Measurements from ENCODE around the gene PLXDC1. TPM values are rescaled to one million over a fixed set of nuclear protein-coding genes. Genes with fewer than 3 reads are reported as not detected.

The PLXDC1 gene
- total and polyA plus RNA-seq, 2 of the 8 experiments (the other 6 are each of a cell fraction or from before 2014, with no cell fraction given), result 4.1 to 14.6 TPM

DNA sequence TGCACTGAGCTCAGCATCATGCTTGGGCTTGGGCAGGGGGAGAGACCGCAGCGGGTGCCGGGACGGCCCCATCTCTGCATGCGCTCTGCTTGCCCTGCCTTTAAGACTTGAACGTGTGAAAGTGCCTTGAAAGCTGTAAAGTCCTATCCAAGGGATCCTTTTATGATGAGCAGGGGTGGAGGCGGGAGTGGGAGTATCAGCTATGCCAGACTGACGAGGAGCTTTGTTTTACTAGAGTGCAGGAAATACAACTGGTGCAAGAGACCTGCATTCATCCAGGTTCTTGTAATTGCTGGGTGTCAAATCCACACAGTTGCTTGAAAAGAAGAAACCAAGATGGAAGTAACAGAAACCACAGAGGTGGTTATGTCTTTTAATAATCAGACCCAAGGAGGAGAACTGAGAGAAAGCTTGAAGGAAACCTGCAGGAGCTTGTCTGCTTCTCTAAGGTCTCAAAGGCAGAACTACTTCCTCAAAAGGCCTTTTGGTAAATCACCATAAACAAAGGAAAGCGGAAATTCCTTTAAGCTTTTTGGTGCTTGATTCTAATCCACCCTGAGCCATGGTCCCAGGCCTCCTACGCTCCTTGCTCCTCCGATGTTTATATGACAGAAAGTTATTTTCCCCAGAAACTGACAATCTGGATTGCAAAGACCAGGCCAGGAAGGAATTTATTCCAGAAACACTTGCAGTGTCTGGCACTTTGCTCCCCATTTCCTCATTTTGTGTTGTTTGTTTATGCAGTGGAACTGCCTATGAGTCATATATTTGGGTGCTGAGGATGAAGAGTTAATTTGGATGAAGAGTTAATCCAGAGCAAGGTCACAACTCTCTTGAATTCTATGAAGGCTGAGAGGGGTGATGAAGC is 132.9 kb downstream of the PLXDC1 start:
- ChIA-PET POLR2A (ENCODE audit: partially characterized antibody) (interaction anchor here (0.6 to 1.5 kb wide), 4 partner anchors 8 to 104 kb away, joined by 3 to 4 read pairs (median 4); no protein-coding TSS in a partner anchor), CTCF (ENCODE audit: partially characterized antibody) (interaction anchor here (0.8 to 2.6 kb wide), 7 partner anchors 11 to 102 kb away, joined by 3 to 16 read pairs (median 4); no protein-coding TSS in a partner anchor)
- Histone ChIP-seq H4K20me1 (replicated peaks in 1 of 2; ENCODE audit: control insufficient read depth in 1 of 2, insufficient read depth in 2 of 2, low read length in 2 of 2) (no peaks in the 10 kb centered on the region), H3K18ac (ENCODE audit: extremely low read depth, low read length) (no peak overlapping the region), H3K4me3 (ENCODE audit: extremely low read depth in 1 of 4, insufficient read depth in 2 of 4, low read depth in 3 of 4, low read length in 4 of 4) (no peak overlapping the region), H3K4me1 (replicated peaks in 1 of 4; ENCODE audit: control insufficient read depth in 3 of 4, insufficient read depth in 4 of 4, low read length in 3 of 4) (no peaks in the 10 kb centered on the region; a peak in 1 of 7 replicates), H3K79me1 (ENCODE audit: low read depth, low read length) (no peaks in the 10 kb centered on the region), H3K4me2 (ENCODE audit: insufficient read depth in 1 of 2, low read depth in 2 of 2, low read length in 2 of 2) (no peak overlapping the region), H2AFZ (ENCODE audit: low read length) (peak overlapping the region; percentile 16), H4K8ac (ENCODE audit: extremely low read depth, insufficient read depth, low read length) (no peak overlapping the region; the same call in 1 of the 2 replicates), H2BK15ac (ENCODE audit: low read length) (no peak overlapping the region), H2BK20ac (ENCODE audit: low read length) (peak overlapping the region; percentile 56; the same call in 1 of the 2 replicates), H2BK12ac (ENCODE audit: low read depth, low read length) (0 out of 2 replicates have a peak overlapping the region, but pooled peaks have one; percentile 39), H3K27ac (ENCODE audit: low read depth, low read length) (no peak overlapping the region), H2BK5ac (ENCODE audit: low read depth, low read length) (no peak overlapping the region), H2AK5ac (ENCODE audit: low read depth, low read length) (no peak overlapping the region), H3K23ac (ENCODE audit: insufficient read length) (no peak overlapping the region), H3K14ac (ENCODE audit: insufficient read length) (no peak overlapping the region), H3K27me3 (replicated peaks in 1 of 4; ENCODE audit: control insufficient read depth in 3 of 4, extremely low read depth in 1 of 4, insufficient read depth in 3 of 4, low read length in 3 of 4) (no peaks in the 10 kb centered on the region), H3K79me2 (ENCODE audit: control insufficient read depth in 1 of 2, insufficient read depth in 2 of 2, low read length in 2 of 2) (no peaks in the 10 kb centered on the region), H4K91ac (replicated peaks; ENCODE audit: insufficient read length, low read length) (no peak overlapping the region), H3K9me3 (ENCODE audit: insufficient read depth in 2 of 2, low read depth in 1 of 2, low read length in 1 of 2) (no peaks in the 10 kb centered on the region), H3K23me2 (ENCODE audit: low read depth, low read length) (no peaks in the 10 kb centered on the region), H3K36me3 (ENCODE audit: control insufficient read depth in 2 of 4, insufficient read depth in 4 of 4, low read length in 3 of 4) (no peaks in the 10 kb centered on the region), H3K4ac (replicated peaks; ENCODE audit: insufficient read length, low read depth, low read length) (no peak overlapping the region), H3K9ac (replicated peaks in 1 of 4; ENCODE audit: extremely low read depth in 1 of 4, low read depth in 3 of 4, low read length in 3 of 4) (no peak overlapping the region), H4K5ac (ENCODE audit: insufficient read length, low read depth, low read length) (no peak overlapping the region), H2BK120ac (replicated peaks; ENCODE audit: low read depth, low read length) (no peak overlapping the region), H3K56ac (replicated peaks; ENCODE audit: insufficient read length, low read depth, low read length) (no peak overlapping the region)
- DNase-seq (ENCODE audit: low read depth in 1 of 2, low spot score in 2 of 2) (no peak), FAIRE-seq (no peak)
- WGBS, 2 experiments (ENCODE audit: extremely low coverage in 1 of 2, insufficient coverage in 1 of 2, insufficient read length in 1 of 2, insufficient replicate concordance in 2 of 2, low coverage in 1 of 2, low lambda C conversion rate in 2 of 2, missing lambda C conversion rate in 1 of 2), result 87% methylated on average over 11 of the region's 11 CpGs; no CpG with 5 or more reads in 1 of the 2 experiments
- TF ChIP-seq SP2 (IDR thresholded peaks at IDR 0.05; ENCODE audit: low read length) (no peak), SUZ12 (IDR thresholded peaks at IDR 0.05; ENCODE audit: low read length) (no peak), CEBPB (IDR thresholded peaks at IDR 0.05; ENCODE audit: low read depth, low read length) (no peak), RAD21 (IDR thresholded peaks at IDR 0.05 in 1 of 2, conservative IDR thresholded peaks at IDR 0.05 in 1 of 2; ENCODE audit: low read depth in 2 of 2, low read length in 2 of 2) (no peak), JUN (IDR thresholded peaks at IDR 0.05; ENCODE audit: low read depth, low read length) (no peak), TBP (IDR thresholded peaks at IDR 0.05; ENCODE audit: low read depth, low read length) (no peak), KDM4A (IDR thresholded peaks at IDR 0.05; ENCODE audit: low read depth, low read length, severe bottlenecking) (no peak), NRF1 (IDR thresholded peaks at IDR 0.05; ENCODE audit: low read depth, low read length) (no peak), ATF3 (IDR thresholded peaks at IDR 0.05; ENCODE audit: insufficient read depth, low read depth, low read length) (no peak), MAFK (IDR thresholded peaks at IDR 0.05; ENCODE audit: low read depth, low read length) (no peak), SAP30 (IDR thresholded peaks at IDR 0.05; ENCODE audit: insufficient read depth, insufficient replicate concordance, low read length) (no peak)

Data from H1 (cell line).